ENCODE results near the gene TMEM131L.
A peak's percentile ranks its signal among the peaks of the same experiment; 100 is the strongest.

TMEM131L gene

GRCh38 chr4:153649572-153649991 lies 183.4 kb downstream of the TMEM131L start:
- Histone ChIP-seq H3K27ac (ENCODE audit: low read length, poor library complexity, severe bottlenecking) (no peak overlapping the region), H2BK15ac (ENCODE audit: low read depth, poor library complexity, severe bottlenecking) (no peak overlapping the region), H2AFZ (ENCODE audit: low read depth, low read length) (no peak overlapping the region), H3K4me1 (ENCODE audit: control insufficient read depth, insufficient read depth, low read depth, low read length) (peaks cover 4% of the 10 kb centered on the region), H3K4me3 (ENCODE audit: insufficient read depth in 1 of 2, low read depth in 1 of 2, low read length in 2 of 2) (no peak overlapping the region), H3K36me3 (ENCODE audit: control insufficient read depth in 1 of 2, insufficient read depth in 2 of 2, low read depth in 1 of 2, low read length in 2 of 2) (no peaks in the 10 kb centered on the region), H3K23ac (ENCODE audit: low read length in 2 of 2) (no peak overlapping the region), H3K79me1 (replicated peaks; ENCODE audit: low read length, poor library complexity, severe bottlenecking) (no peaks in the 10 kb centered on the region), H4K8ac (ENCODE audit: low read length) (no peak overlapping the region), H3K4me2 (ENCODE audit: low read length, poor library complexity, severe bottlenecking) (no peak overlapping the region), H2BK5ac (ENCODE audit: low read depth, low read length, poor library complexity, severe bottlenecking) (no peak overlapping the region), H3K9me3 (ENCODE audit: control insufficient read depth, low read length) (peaks cover 4% of the 10 kb centered on the region), H3K4ac (ENCODE audit: low read depth in 1 of 2, low read length in 2 of 2) (no peak overlapping the region), H2AK5ac (ENCODE audit: low read length, severe bottlenecking) (no peak overlapping the region), H4K91ac (ENCODE audit: low read length) (no peak overlapping the region), H3K18ac (ENCODE audit: low read depth in 1 of 2, low read length in 2 of 2) (no peak overlapping the region), H2BK120ac (ENCODE audit: low read depth, low read length) (no peak overlapping the region), H3K27me3 (ENCODE audit: control insufficient read depth in 1 of 2, insufficient read depth in 1 of 2, low read length in 2 of 2) (no peaks in the 10 kb centered on the region), H2BK12ac (ENCODE audit: low read length in 2 of 2) (no peak overlapping the region), H3K9ac (ENCODE audit: low read length) (no peak overlapping the region), H3K14ac (ENCODE audit: low read length in 2 of 2) (no peak overlapping the region)
- peak; percentile 32 for DNase-seq
- 56% methylated on average over 4 of the region's 6 CpGs for WGBS

GRCh38 chr4:153651116-153651515 lies 185.0 kb downstream of the TMEM131L start:
- no peak overlapping the region for H2BK12ac ChIP-seq (ENCODE audit: low read length in 2 of 2)
- H4K91ac ChIP-seq (ENCODE audit: low read length): no peak overlapping the region
- H4K8ac ChIP-seq (ENCODE audit: low read length): no peak overlapping the region
- no peak overlapping the region for H3K23ac ChIP-seq (ENCODE audit: low read length in 2 of 2)
- H3K4me1 ChIP-seq (ENCODE audit: control insufficient read depth, insufficient read depth, low read depth, low read length): peaks cover 4% of the 10 kb centered on the region
- no peak overlapping the region for H2BK120ac ChIP-seq (ENCODE audit: low read depth, low read length)
- H3K36me3 ChIP-seq (ENCODE audit: control insufficient read depth in 1 of 2, insufficient read depth in 2 of 2, low read depth in 1 of 2, low read length in 2 of 2): no peaks in the 10 kb centered on the region
- no peak overlapping the region for H3K18ac ChIP-seq (ENCODE audit: low read depth in 1 of 2, low read length in 2 of 2)
- no peak overlapping the region for H3K27ac ChIP-seq (ENCODE audit: low read length, poor library complexity, severe bottlenecking)
- no peak for DNase-seq
- 60% methylated on average over 1 of the region's 3 CpGs for WGBS
- H3K79me1 ChIP-seq (replicated peaks; ENCODE audit: low read length, poor library complexity, severe bottlenecking): no peaks in the 10 kb centered on the region
- no peak overlapping the region for H3K4ac ChIP-seq (ENCODE audit: low read depth in 1 of 2, low read length in 2 of 2)
- H3K14ac ChIP-seq (ENCODE audit: low read length in 2 of 2): no peak overlapping the region
- H3K9me3 ChIP-seq (ENCODE audit: control insufficient read depth, low read length): no peaks in the 10 kb centered on the region
- H2AK5ac ChIP-seq (ENCODE audit: low read length, severe bottlenecking): no peak overlapping the region
- H2AFZ ChIP-seq (ENCODE audit: low read depth, low read length): no peak overlapping the region
- no peak overlapping the region for H3K4me3 ChIP-seq (ENCODE audit: insufficient read depth in 1 of 2, low read depth in 1 of 2, low read length in 2 of 2)
- no peak overlapping the region for H3K4me2 ChIP-seq (ENCODE audit: low read length, poor library complexity, severe bottlenecking)
- H2BK5ac ChIP-seq (ENCODE audit: low read depth, low read length, poor library complexity, severe bottlenecking): no peak overlapping the region
- H3K27me3 ChIP-seq (ENCODE audit: control insufficient read depth in 1 of 2, insufficient read depth in 1 of 2, low read length in 2 of 2): no peaks in the 10 kb centered on the region
- no peak overlapping the region for H3K9ac ChIP-seq (ENCODE audit: low read length)
- no peak overlapping the region for H2BK15ac ChIP-seq (ENCODE audit: low read depth, poor library complexity, severe bottlenecking)

DNA sequence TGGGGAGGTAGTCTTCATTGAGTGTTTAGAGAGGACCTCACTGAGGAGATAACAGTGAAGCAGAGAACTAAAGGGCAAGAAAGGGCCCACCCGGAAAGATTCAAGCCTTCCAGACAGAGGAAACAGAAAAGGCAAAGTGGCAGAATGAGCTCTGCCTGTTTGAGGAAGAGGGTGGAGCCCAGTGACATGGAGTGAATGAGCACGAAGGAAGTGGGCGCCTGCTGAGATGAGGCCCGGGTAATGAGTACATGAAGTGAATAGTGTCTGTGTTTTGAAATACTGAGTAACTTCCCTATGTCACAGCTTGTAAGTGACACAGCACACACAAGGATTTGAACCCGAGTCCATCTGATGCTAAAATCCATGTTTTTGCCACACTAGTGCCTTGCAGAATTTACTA lies 185.4 kb downstream of the TMEM131L start:
- Histone ChIP-seq H3K4ac (ENCODE audit: low read depth in 1 of 2, low read length in 2 of 2) (no peak overlapping the region), H3K23ac (ENCODE audit: low read length in 2 of 2) (no peak overlapping the region), H2BK5ac (ENCODE audit: low read depth, low read length, poor library complexity, severe bottlenecking) (no peak overlapping the region), H2AK5ac (ENCODE audit: low read length, severe bottlenecking) (no peak overlapping the region), H2BK15ac (ENCODE audit: low read depth, poor library complexity, severe bottlenecking) (no peak overlapping the region), H2BK120ac (ENCODE audit: low read depth, low read length) (no peak overlapping the region), H4K91ac (ENCODE audit: low read length) (no peak overlapping the region), H3K9ac (ENCODE audit: low read length) (no peak overlapping the region), H3K4me1 (ENCODE audit: control insufficient read depth, insufficient read depth, low read depth, low read length) (peaks cover 4% of the 10 kb centered on the region), H4K8ac (ENCODE audit: low read length) (no peak overlapping the region), H3K9me3 (ENCODE audit: control insufficient read depth, low read length) (no peaks in the 10 kb centered on the region), H3K18ac (ENCODE audit: low read depth in 1 of 2, low read length in 2 of 2) (no peak overlapping the region), H3K27me3 (ENCODE audit: control insufficient read depth in 1 of 2, insufficient read depth in 1 of 2, low read length in 2 of 2) (no peaks in the 10 kb centered on the region), H2AFZ (ENCODE audit: low read depth, low read length) (no peak overlapping the region), H3K4me2 (ENCODE audit: low read length, poor library complexity, severe bottlenecking) (no peak overlapping the region), H3K79me1 (replicated peaks; ENCODE audit: low read length, poor library complexity, severe bottlenecking) (no peaks in the 10 kb centered on the region), H3K27ac (ENCODE audit: low read length, poor library complexity, severe bottlenecking) (no peak overlapping the region), H3K14ac (ENCODE audit: low read length in 2 of 2) (no peak overlapping the region), H2BK12ac (ENCODE audit: low read length in 2 of 2) (no peak overlapping the region), H3K36me3 (ENCODE audit: control insufficient read depth in 1 of 2, insufficient read depth in 2 of 2, low read depth in 1 of 2, low read length in 2 of 2) (no peaks in the 10 kb centered on the region), H3K4me3 (ENCODE audit: insufficient read depth in 1 of 2, low read depth in 1 of 2, low read length in 2 of 2) (no peak overlapping the region)
- WGBS: 69% methylated on average over 5 of the region's 5 CpGs
- no peak for DNase-seq

DNA sequence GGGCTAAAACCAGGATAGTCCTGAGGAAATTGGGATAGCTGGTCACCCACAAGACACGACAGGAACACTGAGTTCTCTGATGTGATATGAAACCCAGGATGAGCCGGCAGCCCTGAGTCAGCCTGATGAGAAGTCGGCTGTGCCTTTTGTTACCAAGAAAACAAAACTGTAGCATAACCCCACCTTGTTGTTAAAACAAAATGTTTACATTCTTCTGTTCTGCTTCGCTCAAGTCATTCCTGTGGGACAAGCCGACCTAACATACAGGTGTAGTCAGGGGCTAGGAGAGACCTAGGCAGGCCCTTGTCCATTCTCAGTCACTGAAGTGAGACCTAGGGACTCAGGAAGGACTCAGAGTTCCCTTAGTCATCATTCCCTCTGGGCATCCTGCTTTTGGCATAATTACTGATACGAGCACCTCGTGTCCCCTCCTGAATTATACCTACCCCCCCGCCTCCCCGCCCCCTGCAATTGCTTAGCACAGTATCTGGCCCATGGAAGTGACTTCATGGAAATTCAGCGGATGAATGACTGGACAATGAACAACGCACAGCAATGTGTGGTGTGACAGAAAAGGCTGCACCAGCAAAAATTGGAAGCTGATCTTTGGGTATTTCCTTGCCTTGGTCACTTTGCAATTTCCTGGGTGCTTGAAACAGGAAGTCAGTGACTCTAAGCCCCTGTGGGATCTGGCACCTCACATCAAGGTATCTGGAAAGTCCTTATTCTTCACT lies 186.1 kb downstream of the TMEM131L start:
- no peak overlapping the region for H4K8ac ChIP-seq (ENCODE audit: low read length)
- H2BK5ac ChIP-seq (ENCODE audit: low read depth, low read length, poor library complexity, severe bottlenecking): no peak overlapping the region
- H3K9me3 ChIP-seq (ENCODE audit: control insufficient read depth, low read length): no peaks in the 10 kb centered on the region
- H3K36me3 ChIP-seq (ENCODE audit: control insufficient read depth in 1 of 2, insufficient read depth in 2 of 2, low read depth in 1 of 2, low read length in 2 of 2): no peaks in the 10 kb centered on the region
- no peak overlapping the region for H2AFZ ChIP-seq (ENCODE audit: low read depth, low read length)
- no peak for DNase-seq
- H2AK5ac ChIP-seq (ENCODE audit: low read length, severe bottlenecking): no peak overlapping the region
- H2BK120ac ChIP-seq (ENCODE audit: low read depth, low read length): no peak overlapping the region
- no peak overlapping the region for H3K18ac ChIP-seq (ENCODE audit: low read depth in 1 of 2, low read length in 2 of 2)
- H3K4me3 ChIP-seq (ENCODE audit: insufficient read depth in 1 of 2, low read depth in 1 of 2, low read length in 2 of 2): no peak overlapping the region
- H3K9ac ChIP-seq (ENCODE audit: low read length): no peak overlapping the region
- no peak overlapping the region for H3K4me2 ChIP-seq (ENCODE audit: low read length, poor library complexity, severe bottlenecking)
- H3K27me3 ChIP-seq (ENCODE audit: control insufficient read depth in 1 of 2, insufficient read depth in 1 of 2, low read length in 2 of 2): no peaks in the 10 kb centered on the region
- H3K79me1 ChIP-seq (replicated peaks; ENCODE audit: low read length, poor library complexity, severe bottlenecking): no peaks in the 10 kb centered on the region
- H3K14ac ChIP-seq (ENCODE audit: low read length in 2 of 2): no peak overlapping the region
- H2BK15ac ChIP-seq (ENCODE audit: low read depth, poor library complexity, severe bottlenecking): no peak overlapping the region
- no peak overlapping the region for H3K23ac ChIP-seq (ENCODE audit: low read length in 2 of 2)
- WGBS: 76% methylated on average over 11 of the region's 11 CpGs
- no peak overlapping the region for H2BK12ac ChIP-seq (ENCODE audit: low read length in 2 of 2)
- no peak overlapping the region for H3K27ac ChIP-seq (ENCODE audit: low read length, poor library complexity, severe bottlenecking)
- no peak overlapping the region for H3K4ac ChIP-seq (ENCODE audit: low read depth in 1 of 2, low read length in 2 of 2)
- H3K4me1 ChIP-seq (ENCODE audit: control insufficient read depth, insufficient read depth, low read depth, low read length): peaks cover 4% of the 10 kb centered on the region
- H4K91ac ChIP-seq (ENCODE audit: low read length): no peak overlapping the region
